CD4-positive, alpha-beta T cell treated with Interleukin-15 for 1 hour (primary cell): ENCODE results near the gene PLEKHA5.
A peak's percentile ranks its signal among the peaks of the same experiment; 100 is the strongest.

Experiments
- DNase-seq: peaks from one replicate; pipeline ENCODE4 v3.0.0-alpha.2; 2020

PLEKHA5 gene

DNA sequence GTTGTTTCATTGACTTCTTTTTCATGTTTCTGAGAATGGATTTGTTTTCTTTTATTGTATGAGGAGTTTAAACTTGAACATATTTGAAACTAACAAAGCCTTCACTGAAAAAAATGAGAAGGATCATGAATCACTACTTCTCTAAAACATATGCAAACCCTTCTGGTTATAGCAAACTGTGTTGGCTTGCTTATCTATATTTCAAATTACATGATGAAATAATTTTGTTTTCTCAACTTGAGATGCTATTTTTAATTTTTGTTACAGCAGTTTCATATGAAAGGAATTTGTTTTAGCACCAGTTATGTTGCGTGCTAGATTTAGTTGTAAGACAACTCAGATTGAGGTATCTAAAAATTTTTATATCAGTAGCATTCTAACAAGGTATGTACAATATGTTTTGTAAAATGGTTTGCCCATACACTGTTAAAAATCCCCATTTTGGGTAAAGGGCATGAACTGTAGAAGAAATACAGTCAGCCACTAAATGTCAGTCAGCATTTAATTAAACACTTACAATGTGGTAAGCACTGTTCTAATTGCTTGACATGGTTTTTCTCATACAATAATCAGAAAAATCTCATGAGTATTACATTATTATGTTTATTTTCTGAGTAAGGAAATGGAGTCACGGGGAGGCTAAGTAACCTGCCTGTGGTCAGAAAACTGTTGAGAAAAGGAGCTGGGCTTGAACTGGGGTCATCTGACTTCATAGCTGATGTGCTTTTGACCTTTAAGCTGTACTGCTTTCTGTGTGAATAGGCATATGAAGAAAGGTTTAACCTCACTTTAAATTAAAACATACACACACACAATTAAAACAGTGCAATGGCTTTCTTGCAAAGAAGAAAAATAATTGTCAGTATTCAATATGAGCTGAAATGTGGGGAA lies 105.7 kb downstream of the PLEKHA5 start:
- DNase-seq: no peak

DNA sequence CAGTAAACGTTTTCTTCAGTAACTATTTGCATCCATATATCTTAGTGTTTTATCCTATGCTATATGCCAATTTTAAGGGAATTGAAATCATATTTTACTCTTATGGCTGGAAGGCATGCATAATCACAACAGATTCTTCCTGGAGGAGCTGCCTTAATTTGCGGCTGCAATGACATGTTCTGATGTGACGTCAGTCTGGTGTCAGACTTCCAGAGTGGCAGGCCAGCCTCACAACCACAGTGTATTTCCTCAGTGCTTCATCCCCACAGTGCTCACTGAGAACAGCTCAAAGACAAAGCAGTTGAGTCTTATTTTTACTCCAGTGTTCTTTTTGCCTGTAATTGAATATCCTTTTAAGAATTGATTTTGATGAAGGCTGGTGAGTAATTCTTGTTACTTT lies 107.1 kb downstream of the PLEKHA5 start:
- no peak for DNase-seq

DNA sequence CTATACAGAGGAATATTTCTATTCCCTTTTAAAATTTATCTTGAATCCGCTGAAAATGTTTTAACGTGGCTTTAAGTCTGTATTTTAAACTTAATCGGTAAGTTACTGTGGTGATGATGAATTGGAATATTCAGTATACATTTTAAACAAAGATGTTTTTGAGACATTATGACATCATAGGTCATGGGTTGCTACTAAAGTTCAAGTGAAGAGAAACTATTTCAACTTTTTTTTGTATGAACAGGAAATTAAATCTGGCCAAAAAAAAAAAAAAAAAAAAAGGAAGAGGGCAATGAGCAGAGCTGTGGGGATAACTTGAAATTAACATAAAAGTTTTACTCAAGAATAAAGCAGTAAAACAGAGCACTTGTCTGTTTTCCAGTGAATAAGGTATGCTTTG lies 109.0 kb downstream of the PLEKHA5 start:
- DNase-seq: no peak

DNA sequence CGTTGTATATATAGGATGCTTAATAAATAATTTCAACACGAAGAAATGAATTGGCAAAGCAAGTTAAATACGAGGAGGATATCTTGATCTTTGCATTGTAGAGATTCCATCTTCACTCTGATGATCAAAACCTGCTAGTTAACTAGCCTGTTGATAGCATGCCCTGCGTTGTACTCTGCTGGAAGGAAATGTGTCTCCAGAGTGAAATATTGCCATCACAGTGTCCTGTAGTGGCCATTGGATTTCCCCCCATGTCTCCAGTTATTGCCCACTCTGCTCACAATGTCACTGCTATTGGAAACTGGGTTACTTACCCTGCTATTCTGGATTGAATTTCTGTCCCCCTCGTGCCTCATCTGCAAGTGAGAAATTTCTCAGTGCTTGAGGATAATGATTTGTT lies 109.6 kb downstream of the PLEKHA5 start:
- DNase-seq: no peak

DNA sequence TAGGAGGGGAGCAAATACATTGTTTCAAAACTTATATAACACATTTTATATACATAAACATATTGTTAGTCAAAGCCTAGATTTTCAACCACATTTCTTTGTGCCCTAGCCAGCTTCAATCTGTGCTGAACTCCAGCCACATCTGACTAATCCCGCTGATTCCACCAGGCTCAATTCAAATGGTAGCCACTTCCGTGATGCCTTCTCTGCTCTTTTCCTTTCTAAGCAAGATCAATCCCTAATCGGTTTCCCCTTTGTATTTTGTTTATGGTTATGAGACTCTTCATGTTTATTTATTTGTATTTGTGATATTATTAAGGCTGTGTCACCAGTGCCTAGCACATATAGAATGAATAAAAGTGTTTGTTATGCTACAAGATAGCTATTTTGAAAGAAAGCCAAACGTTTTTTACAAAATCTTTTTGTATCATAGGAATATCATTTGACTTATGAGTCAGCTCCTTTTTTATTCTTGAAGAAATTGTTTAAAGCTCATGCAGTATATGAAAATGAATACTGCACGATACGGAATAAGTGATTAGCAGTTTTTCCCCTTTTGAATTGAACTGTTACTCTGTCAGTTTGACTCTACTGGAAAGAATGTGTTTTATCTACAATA lies 110.2 kb downstream of the PLEKHA5 start:
- DNase-seq: no peak

DNA sequence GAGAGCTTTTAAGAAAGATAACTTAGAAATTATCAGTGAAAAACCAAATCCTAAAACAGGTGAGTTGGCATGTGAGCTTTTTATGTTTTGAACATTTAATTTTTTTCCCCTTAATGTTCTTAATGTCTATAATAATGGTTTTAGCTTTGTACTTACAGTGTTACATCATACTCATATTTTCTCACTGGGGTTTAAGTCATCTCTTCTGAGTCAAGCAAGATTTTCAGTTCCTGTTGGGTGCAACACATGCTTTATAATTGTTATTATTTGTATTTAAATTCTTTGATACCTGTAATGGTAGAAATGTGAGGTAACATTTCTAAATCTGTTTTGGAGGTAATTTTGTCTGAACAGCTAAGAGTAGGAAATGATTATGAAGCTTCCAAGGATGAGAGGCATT lies 113.0 kb downstream of the PLEKHA5 start:
- no peak for DNase-seq

DNA sequence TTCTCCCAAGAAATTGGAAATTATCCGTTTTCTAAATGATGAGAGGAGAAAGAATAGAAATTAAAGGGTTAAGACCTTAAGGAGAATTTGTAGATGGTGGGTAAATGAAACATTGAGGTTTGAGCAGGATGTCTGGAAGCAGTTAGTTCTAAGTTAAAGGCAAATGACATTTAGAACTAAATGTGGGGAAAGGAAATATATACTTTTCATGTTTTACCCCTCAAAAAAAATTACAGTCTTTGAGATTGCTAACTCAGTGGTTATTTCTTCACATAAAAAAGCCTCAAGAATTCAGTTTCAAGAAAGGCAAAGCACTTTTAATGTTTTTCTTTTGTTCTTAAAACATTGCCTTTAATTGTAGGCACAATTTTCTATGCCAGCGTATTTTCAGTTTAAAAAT lies 114.0 kb downstream of the PLEKHA5 start:
- DNase-seq: no peak

DNA sequence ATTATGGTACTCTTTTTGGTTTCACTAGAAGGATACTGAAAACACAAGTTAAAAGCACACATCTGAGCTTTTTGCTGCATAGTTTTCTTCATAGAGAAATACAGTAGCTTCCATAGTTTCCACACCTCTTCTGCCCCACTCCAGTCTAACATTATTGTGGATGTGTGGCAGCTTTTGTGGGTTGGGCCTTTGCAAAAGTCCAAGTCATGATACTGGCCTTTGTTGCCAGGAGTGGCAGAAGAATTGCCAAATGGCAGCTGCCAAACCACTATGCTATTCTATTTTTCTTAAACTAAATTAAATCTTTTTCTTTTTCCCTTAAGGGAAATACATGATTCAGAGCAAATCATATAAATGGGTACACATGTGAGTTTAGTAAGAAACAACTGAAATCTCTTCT lies 114.8 kb downstream of the PLEKHA5 start:
- no peak for DNase-seq

DNA sequence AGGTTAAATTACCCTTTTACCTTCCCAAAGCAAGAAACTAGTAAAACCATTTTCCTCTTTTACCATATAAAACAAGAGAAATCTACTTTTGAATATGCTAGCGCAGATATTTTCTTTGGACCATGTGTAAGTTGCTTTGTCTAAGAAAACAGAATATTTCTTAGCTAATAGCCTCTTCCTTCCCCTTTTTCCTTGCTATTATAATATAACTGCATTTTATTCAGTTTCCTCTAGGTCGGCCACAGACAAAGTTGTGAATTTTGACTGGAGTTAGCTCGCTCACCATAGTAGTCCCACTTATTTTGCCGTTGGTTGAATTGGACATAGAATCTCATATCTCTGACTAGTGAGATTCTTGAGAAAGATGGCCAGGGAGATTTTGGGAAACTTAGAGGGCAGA lies 115.6 kb downstream of the PLEKHA5 start:
- DNase-seq: no peak

DNA sequence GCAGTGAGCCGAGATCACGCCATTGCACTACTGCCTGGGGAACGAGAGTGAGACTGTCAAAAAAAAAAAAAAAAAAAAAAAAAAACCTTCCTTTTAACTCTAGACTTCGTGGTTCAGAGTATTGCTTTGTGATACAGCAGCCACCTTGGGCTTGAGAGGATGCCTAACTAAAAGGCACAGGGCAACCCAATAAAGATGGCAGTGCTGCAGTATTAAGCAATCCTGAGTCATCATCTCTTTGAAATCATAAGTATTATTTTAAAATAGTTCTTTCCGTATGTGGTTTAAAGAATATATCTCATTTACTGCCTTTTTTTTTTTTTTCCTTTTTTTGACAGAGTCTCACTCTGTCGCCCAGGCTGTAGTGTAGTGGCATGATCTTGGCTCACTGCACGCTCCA lies 116.1 kb downstream of the PLEKHA5 start:
- DNase-seq: no peak

DNA sequence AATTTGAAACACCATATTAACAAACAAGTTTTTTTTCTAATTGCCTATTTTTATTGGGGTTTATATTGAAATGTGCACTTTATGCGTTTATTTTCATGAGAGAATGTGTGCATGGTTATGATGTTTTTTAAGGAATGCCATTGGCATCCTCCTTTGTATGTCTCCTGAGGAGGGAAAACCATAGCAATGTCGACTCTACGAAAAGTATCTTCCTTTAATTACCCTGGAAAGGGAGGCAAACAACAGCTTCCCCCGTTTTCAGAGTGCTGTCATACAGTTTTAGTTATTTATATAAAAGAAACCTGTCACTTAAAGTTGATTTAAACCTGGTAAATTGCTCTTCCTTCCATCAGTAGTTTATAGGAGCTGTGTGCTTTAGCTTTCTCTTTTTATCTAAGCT lies 117.4 kb downstream of the PLEKHA5 start:
- no peak for DNase-seq

DNA sequence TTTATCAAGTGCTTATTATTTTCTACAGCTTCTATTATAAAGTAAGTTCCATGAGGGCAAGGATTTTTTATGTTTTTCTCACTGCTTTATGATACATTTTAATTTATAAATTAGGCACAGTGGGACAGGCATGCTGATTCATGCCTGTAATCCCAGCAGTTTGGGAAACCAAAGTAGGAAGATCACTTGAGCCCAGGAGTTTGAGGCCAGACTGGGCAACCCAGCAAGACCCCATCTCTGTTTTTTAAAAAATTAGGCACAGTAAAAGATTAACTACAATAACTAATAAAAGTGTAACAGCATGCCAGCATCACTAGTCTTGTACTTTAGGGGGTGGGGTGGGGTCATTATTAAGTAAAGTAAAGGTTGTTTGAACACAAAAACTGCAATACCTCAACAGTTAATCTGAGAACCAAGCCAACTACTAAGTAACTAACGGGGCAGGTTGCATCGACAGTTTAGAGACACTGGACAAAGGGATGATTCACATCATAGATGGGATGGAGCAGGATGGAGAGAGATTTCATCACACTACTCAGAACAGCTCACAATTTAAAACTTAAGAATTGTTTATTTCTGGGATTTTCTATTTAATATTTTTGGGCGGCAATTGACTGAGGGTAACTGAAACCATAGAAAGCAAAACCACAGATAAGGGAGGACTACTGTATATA lies 119.5 kb downstream of the PLEKHA5 start:
- DNase-seq: no peak

DNA sequence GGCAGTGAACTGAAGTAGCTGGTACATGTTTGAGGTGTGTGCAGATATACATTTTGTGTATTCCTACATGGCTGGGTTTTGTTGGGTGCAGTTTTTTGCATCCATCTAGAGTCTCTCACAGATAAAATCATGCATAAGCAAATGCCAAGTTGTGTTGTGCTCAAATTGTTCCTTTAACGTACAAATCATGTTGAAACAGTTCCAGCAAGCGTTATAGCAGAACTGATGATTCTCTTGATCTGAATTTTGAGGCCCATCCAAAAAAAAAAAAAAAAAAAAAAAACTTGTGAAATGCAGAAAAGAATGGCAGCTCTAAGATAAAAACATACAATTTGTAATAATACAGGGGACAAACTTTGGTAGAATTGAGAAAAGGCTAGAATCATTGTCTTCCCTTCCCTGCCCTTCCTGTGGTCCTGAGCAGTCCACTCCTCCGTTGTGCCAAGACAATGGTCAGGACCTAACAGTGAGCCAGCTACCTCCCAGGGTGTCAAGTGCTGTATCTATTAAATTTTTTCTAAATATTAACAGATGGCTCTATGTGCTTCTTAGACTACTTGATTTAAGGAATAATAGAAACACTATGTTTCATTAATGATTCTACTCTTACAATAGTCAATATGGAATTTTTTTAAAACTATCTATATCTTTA lies 122.1 kb downstream of the PLEKHA5 start:
- DNase-seq: no peak

DNA sequence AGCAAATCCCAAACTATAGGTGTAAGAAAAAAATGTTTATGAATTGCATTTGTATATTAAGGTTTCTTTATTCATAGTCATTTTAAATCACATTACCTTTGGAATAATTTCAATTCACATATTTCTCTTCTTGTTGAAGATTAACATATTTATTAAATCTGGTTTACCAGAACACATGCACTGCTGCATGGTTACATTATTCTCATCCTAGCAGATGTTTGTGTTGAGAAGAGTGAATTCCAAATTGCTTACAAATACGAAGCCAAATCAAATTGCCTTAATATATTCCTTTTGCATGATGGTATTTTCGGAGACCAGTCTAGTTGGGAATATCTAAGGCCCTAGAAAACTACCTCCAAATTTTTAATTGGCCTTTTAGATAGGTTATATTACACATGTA lies 130.6 kb downstream of the PLEKHA5 start:
- no peak for DNase-seq

DNA sequence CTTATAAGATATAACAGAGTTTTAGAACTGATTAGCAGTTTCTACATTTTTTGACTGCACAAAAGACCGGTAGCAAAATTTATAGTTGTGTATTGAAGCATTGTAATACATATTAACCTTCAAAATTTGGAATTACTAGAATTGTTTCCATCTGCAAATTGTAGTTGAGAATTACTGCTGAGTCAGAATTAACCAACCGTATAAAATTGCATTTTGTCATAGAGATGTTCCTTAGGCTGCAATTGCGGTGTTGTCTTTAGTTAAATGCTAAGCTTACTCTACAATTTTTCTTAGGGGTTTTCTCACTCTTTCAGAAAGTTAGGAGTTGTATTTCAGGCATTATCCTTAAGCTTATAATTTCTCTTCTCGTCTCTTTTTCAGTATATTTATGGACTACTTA lies 132.2 kb downstream of the PLEKHA5 start:
- no peak for DNase-seq

DNA sequence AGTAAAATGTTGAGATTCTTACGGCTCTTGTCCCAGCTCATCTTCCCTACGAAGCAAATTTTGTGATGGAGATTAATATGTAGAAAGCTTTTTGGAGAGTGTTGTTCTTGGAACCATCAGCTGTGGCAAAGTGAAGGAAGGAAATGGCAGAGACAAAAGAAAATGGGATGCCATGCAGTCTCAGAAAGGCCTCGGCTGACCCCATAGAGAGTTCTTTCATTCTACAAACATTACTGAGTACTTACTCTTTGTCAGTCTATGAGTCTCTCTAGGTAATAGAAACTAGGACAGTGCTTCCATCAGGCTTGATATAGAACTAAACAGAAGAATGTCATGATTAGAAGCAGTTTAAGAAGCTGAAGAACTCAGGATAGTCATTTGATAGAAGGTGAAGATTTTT lies 134.1 kb downstream of the PLEKHA5 start:
- DNase-seq: no peak

DNA sequence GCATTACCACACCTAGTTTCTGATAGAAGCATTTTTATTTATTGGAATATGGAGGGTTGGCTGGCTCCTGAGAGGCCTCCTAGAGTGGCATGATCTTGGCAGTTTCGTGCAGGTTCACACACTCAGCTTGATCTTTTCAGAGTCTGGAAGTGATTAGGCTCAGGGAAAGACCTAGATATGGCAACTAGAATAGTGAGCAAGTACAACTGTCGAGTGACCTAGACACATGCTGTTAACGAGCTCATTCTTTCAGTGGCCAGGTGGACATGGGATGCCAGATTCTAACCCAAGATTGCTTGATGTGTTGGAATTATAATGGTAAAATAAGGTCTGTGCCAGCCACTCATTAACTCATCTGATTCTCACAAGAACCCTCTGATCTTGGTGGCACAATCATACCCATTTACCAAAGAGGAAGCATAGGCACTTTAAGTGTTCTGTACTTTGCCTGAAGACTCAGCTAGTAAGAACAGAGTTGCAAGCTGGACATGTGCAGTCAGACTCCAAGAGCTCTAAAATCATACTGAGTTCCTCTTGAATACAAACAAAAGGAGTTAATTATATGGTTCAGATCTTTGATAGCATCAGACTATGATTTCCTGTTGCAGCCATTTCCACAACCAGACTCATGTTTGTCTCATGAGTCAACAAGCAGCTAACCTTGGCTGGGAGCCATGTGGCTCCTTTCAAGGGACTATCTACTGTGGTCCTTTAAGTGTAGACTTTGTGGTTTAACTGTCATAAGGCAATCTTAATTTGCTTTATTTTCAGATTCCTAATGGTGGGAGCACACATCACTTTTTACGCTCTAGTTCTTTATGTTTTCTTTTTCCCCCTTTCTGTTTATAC lies 144.2 kb downstream of the PLEKHA5 start:
- peak; percentile 37 for DNase-seq

DNA sequence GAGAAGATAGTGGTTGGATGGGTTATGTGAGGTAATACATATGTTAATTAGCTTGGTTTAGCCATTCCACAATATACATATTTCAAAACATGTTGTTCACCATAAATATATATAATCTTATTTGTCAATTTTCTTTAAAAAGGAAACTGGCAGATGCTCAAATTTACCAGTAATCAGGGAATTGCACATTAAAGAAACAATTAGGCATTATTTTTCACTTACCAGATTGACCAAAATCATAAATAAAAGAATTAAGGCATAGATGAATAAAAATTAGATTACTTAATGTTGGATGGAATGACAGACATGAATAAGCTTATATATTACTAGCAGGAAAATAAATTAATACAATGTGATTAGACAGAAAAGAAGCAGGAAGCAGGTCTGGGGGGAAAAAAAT lies 147.2 kb downstream of the PLEKHA5 start:
- DNase-seq: no peak

DNA sequence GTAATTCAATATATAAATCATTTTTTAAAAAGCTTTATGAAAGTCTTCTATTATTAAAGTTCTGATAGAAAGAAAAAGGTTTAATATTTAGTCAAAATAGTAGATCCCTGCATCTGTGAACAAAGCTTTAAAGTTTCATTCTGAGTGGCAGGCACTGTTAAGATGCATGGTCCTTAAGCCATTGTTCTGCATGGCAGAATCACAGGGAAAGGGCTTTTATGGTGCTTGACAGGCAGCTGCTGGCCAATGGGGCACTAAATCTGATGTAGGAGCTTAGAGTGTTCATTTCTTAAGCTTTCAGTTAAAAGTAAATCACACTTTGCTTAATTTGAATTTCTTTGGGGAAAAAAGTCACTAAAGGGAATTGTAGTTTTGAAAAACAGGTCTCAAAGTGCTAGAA lies 148.2 kb downstream of the PLEKHA5 start:
- no peak for DNase-seq

DNA sequence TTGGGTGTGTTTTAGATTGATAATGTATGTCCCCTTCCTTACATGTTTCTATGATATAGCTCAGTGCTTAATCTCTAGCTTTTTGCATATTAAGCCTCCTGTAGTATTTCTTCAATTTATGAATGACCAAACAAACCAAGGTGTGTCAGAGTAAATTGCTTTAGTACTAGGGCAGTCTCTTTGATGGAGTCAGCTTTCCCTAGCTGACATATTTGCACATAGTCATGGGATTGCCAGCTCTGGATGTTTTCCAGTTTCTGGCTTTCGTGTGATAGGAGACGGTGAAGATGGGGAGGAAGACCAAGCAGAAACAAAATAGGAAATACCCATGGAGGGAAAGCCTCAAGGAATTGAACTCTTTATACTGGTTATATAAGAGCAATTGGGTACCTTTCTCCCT lies 148.9 kb downstream of the PLEKHA5 start:
- DNase-seq: no peak

DNA sequence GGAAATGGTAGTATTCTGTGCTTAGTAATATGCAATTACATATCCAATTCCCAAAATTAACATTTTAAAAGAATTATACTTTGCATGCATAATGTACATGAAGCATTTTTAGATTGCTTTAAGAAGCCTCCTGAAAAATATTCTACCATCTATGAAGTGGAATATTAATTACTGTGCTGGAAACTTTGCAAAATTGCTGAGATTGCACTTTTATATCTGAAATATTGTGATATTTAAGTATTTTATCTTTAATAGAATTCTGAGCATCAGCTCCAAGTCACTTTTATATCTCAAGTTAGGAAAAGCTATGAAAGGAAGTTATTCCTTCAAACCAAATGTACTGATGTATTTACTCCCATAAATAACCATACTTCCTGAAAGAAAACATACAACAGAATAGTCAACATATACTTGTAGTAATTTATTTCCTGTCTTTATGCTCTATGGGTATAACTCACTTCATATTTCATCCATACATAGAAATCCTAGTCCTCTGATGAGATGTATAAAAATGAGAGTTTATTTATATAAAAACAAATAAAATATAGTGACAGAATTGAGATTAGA lies 152.7 kb downstream of the PLEKHA5 start:
- no peak for DNase-seq

DNA sequence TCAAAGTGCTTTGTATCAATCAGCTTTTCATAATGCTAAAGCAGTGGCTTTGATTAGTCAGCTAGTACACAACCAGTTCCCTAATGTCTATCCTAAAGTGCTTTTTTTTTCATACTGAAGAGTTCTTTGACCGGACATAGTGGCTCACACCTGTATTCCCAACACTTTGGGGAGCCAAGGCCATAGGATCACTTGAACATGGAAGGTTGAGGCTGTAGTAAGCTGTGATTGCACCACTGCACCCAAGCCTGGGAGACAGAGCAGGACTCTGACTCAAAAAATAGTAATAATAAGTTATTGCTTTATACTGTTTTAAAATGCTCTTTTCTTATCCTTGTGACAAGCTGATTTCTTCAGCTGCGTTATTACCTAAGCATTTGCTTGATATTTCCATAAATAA lies 155.1 kb downstream of the PLEKHA5 start:
- DNase-seq: no peak
